GM21576 (cell line): Measurements from ENCODE around the gene TBK1.
"Not testable (repeated sequence)": the region's sequence is repeated elsewhere in the genome, so short reads cannot be mapped to it uniquely, and the experiment has no call there.

Experiments
- ATAC-seq: cut with Tn5 transposase; IDR thresholded peaks from one replicate; pipeline ENCODE4 v1.9.1; 2021; ENCODE audit warnings: mild to moderate bottlenecking, moderate library complexity; ENCODE audit not compliant: unreplicated experiment

The TBK1 gene

GRCh38 chr12:64538121-64538520, 86.2 kb downstream of the TBK1 start:
- ATAC-seq = no peak

GRCh38 chr12:64542409-64543047, 90.6 kb downstream of the TBK1 start:
- not testable (repeated sequence) for ATAC-seq

- ATAC-seq = no peak
Measured at GRCh38 chr12:64544371-64545080, 92.6 kb downstream of the TBK1 start.

GRCh38 chr12:64545081-64545382, 93.1 kb downstream of the TBK1 start:
- no peak for ATAC-seq

GRCh38 chr12:64549108-64549507, 97.2 kb downstream of the TBK1 start:
- no peak for ATAC-seq

- no peak for ATAC-seq
Measured at GRCh38 chr12:64550755-64551154, 98.8 kb downstream of the TBK1 start.

- no peak for ATAC-seq
Measured at GRCh38 chr12:64551676-64552075, 99.8 kb downstream of the TBK1 start.
